NCI-H1092 (cell line): ENCODE measurements around the gene XPNPEP1.

Source experiments
- DNase-seq: peaks from one replicate; lab custom pipeline; 2025; lab: John Stamatoyannopoulos, UW

The XPNPEP1 gene

DNA sequence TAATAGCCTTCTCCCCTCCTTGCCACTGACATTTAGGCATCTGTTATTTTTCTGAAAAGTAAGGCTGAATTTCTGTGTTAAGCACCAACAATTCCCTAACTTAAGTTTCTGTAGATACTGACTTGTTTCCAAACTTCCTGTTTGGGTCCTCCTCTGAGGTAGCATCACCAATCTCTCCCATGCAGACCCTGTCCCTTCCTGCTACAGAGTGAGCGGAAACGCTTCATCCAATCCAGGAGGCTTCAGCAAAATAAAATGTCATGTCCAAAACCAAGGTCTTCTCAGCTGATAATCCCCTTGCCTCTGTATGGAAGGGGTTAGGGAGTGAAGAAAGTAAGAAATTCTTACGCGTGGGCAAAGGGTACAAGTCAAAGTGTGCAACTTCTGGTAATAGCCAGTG is 29.9 kb downstream of the XPNPEP1 start:
- no peak for DNase-seq

DNA sequence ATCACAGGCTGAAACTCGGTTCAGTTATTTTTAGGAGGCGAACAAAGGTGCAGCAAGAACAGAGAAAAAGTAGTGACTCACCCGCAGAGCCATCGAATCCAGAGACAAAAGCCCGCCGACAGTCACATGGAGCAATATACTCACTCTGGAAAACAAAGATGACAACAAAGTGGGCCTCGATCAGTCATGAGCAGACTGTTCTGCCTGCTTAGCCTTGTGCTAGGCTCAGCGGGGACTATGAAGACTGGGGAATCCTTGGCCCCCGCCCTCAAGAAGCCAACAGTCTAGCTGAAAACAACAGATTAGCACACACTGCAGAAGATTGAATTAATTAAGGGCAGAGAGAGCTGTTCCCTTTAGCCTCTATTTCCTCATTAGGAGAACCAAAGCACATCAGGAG is 30.4 kb downstream of the XPNPEP1 start:
- DNase-seq, result no peak

DNA sequence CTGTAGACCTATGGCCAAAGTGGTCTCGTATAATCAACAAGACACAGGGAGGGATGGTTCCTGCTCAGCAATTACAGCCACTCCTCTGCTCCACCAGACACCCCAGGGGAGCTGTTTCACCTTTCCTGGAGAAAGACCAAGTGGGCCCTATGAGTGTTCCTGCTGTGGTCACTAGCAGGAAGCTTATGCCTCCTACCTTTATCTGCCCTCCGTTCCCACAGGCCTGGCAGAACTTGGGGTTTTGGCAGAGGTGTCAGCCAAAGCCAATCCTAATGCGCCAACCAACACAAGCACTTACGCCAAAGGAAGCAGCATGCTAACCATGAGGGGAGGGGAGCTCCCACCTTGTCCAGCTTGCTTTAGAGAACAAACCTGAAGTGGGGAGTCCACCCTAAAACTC is 31.2 kb downstream of the XPNPEP1 start:
- DNase-seq, result no peak

- DNase-seq, result no peak
These were observed 32.2 kb downstream of the XPNPEP1 start for GRCh38 chr10:109891105-109891504.

DNA sequence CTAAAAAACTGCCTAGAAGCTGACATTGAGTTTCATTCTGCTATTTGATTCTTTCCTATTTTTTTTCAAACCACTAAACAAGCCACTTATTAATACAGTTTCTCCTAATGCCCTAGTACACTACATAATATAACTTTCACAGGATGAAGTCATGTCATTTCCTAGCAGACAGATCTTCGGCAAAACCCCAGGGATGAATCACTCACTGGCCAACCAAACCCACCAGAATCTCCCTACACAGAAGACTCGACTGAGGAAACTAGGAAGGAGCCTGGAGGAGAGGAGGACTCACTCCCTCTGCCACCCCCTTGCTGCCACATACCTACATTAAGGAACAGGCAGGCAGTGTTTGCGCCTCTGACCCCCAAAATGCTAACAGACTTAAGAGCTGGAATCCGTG is 33.4 kb downstream of the XPNPEP1 start:
- DNase-seq, result no peak

GRCh38 chr10:109887776-109888175 is 35.5 kb downstream of the XPNPEP1 start:
- DNase-seq, result no peak

- no peak for DNase-seq
These were observed 36.1 kb downstream of the XPNPEP1 start for GRCh38 chr10:109887243-109887642.

- no peak for DNase-seq
These were observed 36.5 kb downstream of the XPNPEP1 start for GRCh38 chr10:109886781-109887140.

DNA sequence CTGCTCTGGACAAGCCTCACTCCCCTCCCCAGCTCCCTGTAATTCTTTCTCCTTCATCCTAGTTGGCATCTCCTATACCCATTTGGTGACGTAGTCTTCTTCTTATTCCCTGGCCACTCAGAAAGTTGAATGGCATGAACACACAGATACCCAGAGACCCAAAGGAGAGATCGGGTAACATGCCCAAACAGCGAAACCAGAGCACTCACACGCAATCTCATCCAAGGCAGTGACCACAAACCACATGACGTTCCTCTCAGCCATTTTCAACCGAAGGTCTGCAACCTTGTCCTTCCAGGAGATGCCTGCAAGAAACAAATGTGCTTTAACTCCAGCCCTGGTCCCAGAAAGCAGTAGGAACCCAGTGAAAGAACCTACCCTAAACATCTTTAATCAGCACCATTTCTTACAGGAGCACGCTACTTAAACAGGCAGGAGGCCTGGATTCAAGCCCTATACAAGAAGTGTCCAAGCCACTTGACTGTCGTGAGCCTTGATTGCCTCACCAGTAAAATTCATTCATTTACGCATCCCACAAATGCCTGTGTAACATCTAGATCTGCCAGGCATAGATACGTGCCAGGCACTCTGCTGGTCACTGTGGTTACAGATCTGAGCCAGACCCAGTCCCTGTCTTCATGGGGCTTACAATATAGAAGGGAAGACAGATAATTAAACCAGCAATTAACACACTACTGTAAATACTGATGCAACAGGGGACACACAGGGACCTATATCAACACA is 37.1 kb downstream of the XPNPEP1 start:
- DNase-seq, result no peak

DNA sequence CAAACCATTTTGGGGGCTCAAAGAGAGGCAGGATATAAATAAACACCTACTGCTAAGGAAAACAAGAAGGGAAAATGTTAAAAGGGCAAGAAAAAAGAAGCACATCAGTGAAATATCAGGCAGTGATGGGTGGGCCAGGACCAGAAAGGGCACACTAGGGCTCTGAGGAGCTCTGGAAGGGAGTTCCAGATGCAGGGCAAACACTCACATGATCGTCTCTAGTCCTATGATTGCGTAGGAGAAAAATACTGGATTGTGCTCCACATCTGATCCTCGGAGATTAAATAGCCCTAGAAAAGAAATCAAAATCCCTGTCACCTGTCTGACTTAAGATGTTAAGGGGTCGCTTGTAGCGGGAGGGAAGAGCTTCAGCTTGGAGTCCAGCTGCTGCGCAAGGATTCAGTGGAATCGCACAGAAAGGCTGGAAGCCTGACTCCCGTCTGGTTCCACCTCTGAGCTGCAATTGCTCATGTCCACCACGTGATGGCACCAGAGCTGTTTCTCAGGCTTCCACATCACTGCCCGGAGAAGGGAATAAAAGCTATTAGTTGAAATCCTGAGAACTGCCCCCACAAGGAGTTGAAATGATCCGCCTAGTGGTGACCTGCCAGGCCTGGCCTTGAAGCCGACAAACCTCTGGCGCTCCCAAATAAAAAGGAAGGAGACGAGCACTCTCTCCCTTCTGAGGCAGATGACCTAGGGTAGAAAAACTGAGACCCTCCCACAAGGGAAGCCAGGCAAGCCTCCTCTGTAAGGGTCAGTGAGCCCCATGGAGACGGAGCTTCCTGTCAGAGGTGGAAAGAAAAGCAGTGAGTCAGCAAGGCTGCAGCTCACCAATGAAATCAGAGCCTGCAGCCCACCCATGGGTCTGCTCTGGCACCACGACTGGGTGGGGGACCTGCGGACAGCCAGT is 39.2 kb downstream of the XPNPEP1 start:
- peak; percentile 27 for DNase-seq

DNA sequence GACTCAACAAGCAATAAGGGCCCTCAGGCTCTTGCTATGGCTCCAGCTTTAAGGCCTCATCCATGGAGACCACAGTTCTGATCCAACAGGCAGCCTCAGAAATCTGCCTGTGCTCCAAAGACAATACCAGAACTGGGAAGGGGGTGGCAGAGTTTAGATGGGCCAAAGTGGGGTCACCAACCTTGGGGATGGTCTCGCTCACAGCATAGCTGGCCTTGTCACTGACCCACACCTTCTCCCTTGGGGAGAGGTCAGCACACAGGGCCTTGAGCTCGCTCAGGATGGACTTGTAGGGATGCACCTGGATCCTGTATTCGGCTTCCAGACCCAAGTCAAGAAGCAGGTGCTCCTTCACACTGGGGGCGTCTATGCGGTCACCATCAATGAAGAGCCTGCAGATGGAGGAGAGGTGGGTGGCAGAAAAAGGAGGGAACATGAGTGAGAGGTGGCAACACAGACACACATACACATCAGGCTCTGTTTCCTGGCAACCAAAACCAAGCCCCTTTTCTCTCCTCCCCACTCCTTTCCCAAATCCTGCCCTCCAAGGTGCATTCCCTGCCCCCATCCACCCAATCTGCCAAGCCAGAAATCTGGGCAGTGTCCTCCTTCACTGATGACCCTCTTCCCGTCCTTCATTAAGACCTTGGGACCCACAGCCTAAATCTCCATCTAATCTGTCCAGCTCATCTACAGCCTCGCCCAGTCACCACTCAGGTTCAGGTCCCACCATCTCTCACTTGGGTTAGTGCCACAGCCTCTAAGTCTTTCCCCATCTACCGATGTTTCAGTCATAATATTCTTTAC is 40.9 kb downstream of the XPNPEP1 start:
- DNase-seq, result no peak

DNA sequence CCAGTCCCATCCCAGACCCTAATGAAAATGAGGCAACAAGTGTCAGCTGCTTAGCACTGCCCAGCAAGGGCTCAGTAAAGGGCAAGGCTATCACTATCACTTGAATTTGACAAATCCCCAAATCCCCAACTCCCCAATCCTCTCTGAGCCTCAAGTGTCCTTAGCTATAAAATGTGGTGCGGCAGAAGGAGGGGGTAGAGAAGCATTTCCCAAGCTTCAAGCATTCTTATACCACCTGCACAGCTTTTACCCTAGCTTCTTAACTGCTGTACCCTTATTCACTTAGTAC is 41.6 kb downstream of the XPNPEP1 start:
- DNase-seq, result no peak

- no peak for DNase-seq
These were observed 42.2 kb downstream of the XPNPEP1 start for GRCh38 chr10:109880886-109881768.

DNA sequence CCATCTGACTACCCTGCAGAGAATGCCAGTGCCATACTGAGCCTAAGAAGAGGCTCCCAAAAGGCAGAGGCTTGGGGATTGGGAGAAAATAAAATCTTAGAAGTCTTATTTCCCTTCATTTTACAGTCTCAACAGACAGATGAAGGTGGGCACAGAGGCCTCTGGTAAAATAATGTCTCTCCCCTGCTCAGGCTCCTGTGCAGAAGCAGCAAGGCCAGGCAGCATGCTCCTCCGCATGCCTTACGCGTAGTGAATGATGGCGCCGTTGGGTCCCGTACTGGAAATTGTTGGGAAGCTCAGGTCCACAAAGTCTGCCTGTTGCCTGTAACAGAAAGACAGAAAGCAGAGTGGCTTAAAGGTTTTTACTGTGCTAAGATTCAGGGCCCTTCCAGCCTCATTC is 45.8 kb downstream of the XPNPEP1 start:
- no peak for DNase-seq

DNA sequence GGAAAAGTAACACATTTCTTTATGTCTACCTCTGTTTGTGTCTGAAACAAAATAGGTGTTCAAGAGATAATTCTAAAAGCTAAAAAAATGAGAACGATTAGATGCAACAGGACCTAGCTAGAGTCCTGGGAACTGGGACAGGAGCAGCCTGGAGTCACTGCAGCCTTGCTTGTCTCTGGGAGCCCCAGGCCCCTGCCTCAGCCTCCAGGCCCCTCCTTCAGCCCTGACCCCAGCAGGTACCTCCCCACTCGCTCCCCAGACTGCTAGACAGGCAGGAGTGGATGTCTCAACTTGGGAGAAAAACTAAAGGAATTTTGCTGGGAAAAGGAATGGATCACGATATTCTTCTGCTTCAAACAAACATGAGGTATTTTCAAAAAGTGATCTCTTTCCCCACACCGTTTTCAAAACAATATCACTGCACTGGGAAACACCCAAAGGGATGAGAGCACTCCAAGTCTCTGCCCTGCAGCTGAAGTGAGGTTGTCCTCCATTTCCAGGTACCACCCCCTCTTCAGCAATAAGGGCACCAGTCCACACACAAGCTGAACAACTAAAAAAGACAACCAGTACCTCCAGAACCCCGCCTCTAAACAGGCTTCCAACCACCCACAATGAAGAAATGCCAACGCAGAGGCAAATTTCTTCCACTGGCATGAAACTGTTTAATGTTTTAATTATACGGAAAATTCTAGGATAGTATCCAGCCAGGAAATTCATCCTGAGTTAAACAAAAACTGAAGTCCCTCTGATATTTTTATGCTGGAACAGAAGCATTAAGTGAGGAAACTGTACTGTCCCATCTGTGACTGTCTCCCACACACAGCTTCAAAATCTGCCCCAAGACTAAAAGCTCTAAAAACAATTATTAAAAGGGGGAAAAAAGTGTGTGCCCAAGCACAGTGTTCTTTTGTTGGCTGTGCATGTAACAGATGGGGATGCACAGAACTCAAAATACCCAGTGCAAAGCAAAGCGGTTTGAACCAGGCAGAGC is 47.2 kb downstream of the XPNPEP1 start:
- no peak for DNase-seq

DNA sequence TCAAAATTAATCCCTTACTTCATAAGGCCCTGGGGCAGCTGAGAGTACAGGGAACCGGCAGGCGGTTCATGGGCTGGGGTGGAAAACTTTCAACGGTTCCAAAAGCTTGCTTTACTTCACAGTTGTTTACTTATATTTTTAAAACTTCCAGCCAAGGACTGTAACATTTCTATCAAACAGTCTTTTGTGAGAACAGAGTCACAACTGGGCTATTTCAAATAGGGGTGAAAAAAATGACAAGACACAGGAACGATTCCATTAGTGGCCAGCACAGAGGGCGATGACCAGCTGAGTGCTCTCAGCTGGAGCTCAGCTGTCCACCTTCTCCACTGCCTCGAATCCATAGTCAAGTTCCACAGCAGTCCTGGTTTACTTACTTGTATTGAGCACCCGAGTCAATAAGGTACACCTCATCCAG is 48.2 kb downstream of the XPNPEP1 start:
- no peak for DNase-seq

DNA sequence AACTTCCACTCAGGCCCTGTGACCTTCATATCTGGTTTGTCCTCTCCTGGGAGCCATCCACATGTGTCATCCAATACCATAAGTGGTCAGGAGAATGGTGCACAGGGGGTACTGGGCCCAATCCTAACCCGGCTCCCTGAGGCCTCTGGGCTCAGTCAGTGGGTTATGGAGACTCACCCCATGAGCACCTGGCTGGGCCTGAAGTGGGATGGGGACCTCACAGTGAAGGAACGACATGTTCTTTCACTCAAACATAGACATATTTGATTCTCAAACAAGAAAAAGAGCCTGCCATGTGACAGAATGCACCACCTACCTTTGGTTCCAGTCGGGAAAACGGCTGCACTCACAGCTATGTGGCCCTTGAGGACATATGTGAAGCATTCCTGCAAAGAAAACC is 51.8 kb downstream of the XPNPEP1 start:
- no peak for DNase-seq

GRCh38 chr10:109866995-109867635 is 56.2 kb downstream of the XPNPEP1 start:
- no peak for DNase-seq

DNA sequence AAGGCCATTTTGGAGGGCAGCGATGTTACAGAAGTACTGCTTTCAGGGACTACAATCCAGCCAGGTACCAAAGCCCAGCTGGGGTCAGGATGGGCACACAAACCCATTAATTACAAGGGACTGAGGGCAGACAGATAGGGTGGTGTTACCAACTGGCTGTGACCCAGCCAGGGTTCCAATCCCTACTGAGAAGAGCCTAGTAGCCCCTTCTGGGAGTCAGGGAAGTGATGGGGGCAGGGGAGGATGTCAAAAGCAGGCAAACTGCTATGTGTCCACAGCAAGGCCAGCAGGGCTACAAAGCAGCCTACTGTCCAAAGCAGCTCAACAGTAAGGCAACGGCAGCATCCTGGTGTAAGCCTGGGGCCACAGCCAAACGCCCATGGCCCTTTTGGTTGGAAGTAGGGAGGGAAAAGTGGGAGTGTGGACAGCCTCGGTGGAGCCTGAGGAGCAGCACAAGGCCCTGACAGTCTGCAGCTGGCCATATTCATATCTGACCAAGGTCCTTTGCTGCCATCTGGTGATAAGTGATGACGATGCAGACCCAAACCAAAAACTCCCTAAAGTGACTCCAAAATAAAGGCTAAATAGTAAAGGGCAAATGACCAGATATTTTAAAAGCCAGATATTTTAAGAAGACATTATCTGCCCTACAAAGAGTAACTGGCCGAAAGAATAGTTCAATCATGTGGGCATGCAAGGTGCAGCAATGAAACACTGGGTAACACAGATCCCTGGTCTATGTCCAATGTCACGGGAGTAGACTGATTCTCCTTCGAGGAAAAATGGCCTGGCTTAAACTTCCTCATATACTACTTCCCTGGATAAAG is 56.9 kb downstream of the XPNPEP1 start:
- DNase-seq, result no peak
